HepG2 (cell line): ENCODE data around the gene CFAP45.

Experiments
- ETV6 ChIP-seq: sonication (generic); formaldehyde crosslinking; conservative IDR thresholded peaks from 2 replicates; pipeline ENCODE4 v1.4.0; 2020; ENCODE audit warnings: missing genetic modification reagents
- KLF9 ChIP-seq: IDR thresholded peaks from 2 replicates; pipeline ENCODE4 v1.6.1; 2016; ENCODE audit warnings: low read depth
- NR2F6 ChIP-seq, 2 experiments: IDR thresholded peaks; 2 replicates each; pipeline ENCODE4 v1.6.1; 2016; ENCODE audit warnings: antibody characterized with exemption in 1 of 2, mild to moderate bottlenecking in 1 of 2
- POLR2A ChIP-seq, 2 experiments: IDR thresholded peaks; 2 replicates each; pipeline ENCODE4 v1.6.1; 2011; ENCODE audit warnings: low read depth in 2 of 2, low read length in 2 of 2, mild to moderate bottlenecking in 1 of 2, moderate library complexity in 1 of 2; ENCODE audit not compliant: insufficient read depth in 1 of 2
- SATB2 ChIP-seq: sonication (generic); formaldehyde crosslinking; IDR thresholded peaks from 2 replicates; pipeline ENCODE4 v1.5.0; 2020; ENCODE audit warnings: missing genetic modification reagents
- ZNF337 ChIP-seq: sonication (generic); formaldehyde crosslinking; IDR thresholded peaks from 2 replicates; pipeline ENCODE4 v1.5.1; 2020; ENCODE audit warnings: missing genetic modification reagents, low read depth, mild to moderate bottlenecking, borderline replicate concordance
- ZNF691 ChIP-seq: sonication (generic); formaldehyde crosslinking; IDR thresholded peaks from 2 replicates; pipeline ENCODE4 v1.4.0; 2020; ENCODE audit warnings: missing genetic modification reagents, low read depth, mild to moderate bottlenecking, borderline replicate concordance
- TF ChIP-seq, protein P1 (sequence below): sonication (generic); formaldehyde crosslinking; IDR thresholded peaks from 2 replicates; pipeline ENCODE4 v1.5.0; 2020; ENCODE audit warnings: mild to moderate bottlenecking, missing genetic modification reagents, moderate library complexity
- TF ChIP-seq, protein P2 (sequence below): sonication (generic); formaldehyde crosslinking; IDR thresholded peaks from 2 replicates; pipeline ENCODE4 v1.8.0; 2022; ENCODE audit warnings: missing genetic modification reagents, mild to moderate bottlenecking, moderate library complexity, borderline replicate concordance

DNA sequence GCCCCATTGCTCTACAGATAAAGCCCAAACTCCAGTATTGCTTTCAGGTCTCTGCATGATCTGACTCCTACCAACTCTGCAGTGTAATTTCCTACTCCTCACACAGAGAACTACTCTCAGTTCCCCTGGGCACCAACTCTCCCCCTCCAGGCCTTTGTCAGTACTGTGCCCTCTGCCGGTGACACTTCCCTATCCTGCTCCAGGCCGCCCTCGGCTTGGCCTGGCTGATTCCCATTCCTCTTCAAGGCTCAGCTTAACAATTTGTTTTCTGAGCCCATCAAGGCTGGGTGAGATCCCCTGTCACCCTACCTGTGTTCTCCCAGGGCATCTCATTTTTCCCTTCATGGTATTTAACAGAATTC, 70.7 kb downstream of the CFAP45 start:
- TF ChIP-seq KLF9 (CRISPR knock-in tag) (no peak), ETV6 (CRISPR knock-in tag) (no peak), ZNF691 (CRISPR knock-in tag) (no peak), SATB2 (no peak), ZNF337 (no peak), POLR2A (IDR thresholded peaks at IDR 0.05; ENCODE audit: insufficient read depth in 1 of 2, low read depth in 2 of 2, low read length in 2 of 2) (no peak), NR2F6 (IDR thresholded peaks at IDR 0.05) (no peak), NR2F6 (CRISPR knock-in tag; IDR thresholded peaks at IDR 0.05) (no peak)
- TF ChIP-seq, protein P1, sequence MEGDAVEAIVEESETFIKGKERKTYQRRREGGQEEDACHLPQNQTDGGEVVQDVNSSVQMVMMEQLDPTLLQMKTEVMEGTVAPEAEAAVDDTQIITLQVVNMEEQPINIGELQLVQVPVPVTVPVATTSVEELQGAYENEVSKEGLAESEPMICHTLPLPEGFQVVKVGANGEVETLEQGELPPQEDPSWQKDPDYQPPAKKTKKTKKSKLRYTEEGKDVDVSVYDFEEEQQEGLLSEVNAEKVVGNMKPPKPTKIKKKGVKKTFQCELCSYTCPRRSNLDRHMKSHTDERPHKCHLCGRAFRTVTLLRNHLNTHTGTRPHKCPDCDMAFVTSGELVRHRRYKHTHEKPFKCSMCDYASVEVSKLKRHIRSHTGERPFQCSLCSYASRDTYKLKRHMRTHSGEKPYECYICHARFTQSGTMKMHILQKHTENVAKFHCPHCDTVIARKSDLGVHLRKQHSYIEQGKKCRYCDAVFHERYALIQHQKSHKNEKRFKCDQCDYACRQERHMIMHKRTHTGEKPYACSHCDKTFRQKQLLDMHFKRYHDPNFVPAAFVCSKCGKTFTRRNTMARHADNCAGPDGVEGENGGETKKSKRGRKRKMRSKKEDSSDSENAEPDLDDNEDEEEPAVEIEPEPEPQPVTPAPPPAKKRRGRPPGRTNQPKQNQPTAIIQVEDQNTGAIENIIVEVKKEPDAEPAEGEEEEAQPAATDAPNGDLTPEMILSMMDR (CRISPR knock-in tag) = peak; percentile 58
- TF ChIP-seq, protein P2, sequence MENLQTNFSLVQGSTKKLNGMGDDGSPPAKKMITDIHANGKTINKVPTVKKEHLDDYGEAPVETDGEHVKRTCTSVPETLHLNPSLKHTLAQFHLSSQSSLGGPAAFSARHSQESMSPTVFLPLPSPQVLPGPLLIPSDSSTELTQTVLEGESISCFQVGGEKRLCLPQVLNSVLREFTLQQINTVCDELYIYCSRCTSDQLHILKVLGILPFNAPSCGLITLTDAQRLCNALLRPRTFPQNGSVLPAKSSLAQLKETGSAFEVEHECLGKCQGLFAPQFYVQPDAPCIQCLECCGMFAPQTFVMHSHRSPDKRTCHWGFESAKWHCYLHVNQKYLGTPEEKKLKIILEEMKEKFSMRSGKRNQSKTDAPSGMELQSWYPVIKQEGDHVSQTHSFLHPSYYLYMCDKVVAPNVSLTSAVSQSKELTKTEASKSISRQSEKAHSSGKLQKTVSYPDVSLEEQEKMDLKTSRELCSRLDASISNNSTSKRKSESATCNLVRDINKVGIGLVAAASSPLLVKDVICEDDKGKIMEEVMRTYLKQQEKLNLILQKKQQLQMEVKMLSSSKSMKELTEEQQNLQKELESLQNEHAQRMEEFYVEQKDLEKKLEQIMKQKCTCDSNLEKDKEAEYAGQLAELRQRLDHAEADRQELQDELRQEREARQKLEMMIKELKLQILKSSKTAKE = no peak
